RCC 7860 (cell line): Measurements from ENCODE around the gene ITGAE.

ENCODE experiments used
- DNase-seq: peaks from one replicate; pipeline ENCODE4 v3.0.0-alpha.2; 2015; ENCODE audit warnings: low spot score
- FAIRE-seq: peaks from 2 replicates; lab custom pipeline; 2012; peaks lifted over from hg19 to GRCh38; lab: Jason Lieb, UNC

ITGAE gene

GRCh38 chr17:3762922-3763776 lies 37.8 kb downstream of the ITGAE start:
- no peak for FAIRE-seq
- no peak for DNase-seq

- no peak for FAIRE-seq
- no peak for DNase-seq
Observed at GRCh38 chr17:3761918-3762380, 39.0 kb downstream of the ITGAE start.

GRCh38 chr17:3761036-3761917 lies 39.7 kb downstream of the ITGAE start:
- no peak for DNase-seq
- no peak for FAIRE-seq

- DNase-seq (no peak), FAIRE-seq (no peak)
Observed at GRCh38 chr17:3759597-3760216, 41.3 kb downstream of the ITGAE start.

GRCh38 chr17:3755335-3756030 lies 45.5 kb downstream of the ITGAE start:
- FAIRE-seq (no peak), DNase-seq (no peak)

- FAIRE-seq (no peak), DNase-seq (no peak)
Observed at GRCh38 chr17:3754458-3755334, 46.3 kb downstream of the ITGAE start.

GRCh38 chr17:3754066-3754457 lies 46.9 kb downstream of the ITGAE start:
- FAIRE-seq (no peak), DNase-seq (no peak)

- DNase-seq, result no peak
- FAIRE-seq, result no peak
Observed at GRCh38 chr17:3753624-3754023, 47.4 kb downstream of the ITGAE start.

- FAIRE-seq, result no peak
- no peak for DNase-seq
Observed at GRCh38 chr17:3751836-3752235, 49.2 kb downstream of the ITGAE start.

GRCh38 chr17:3750926-3751325 lies 50.1 kb downstream of the ITGAE start:
- FAIRE-seq, result no peak
- no peak for DNase-seq

GRCh38 chr17:3750296-3750695 lies 50.7 kb downstream of the ITGAE start:
- no peak for DNase-seq
- FAIRE-seq, result no peak

GRCh38 chr17:3748576-3748975 lies 52.4 kb downstream of the ITGAE start:
- FAIRE-seq, result no peak
- DNase-seq, result no peak

- DNase-seq (no peak), FAIRE-seq (no peak)
Observed at GRCh38 chr17:3747805-3748204, 53.2 kb downstream of the ITGAE start.

GRCh38 chr17:3745071-3745470 lies 55.9 kb downstream of the ITGAE start:
- no peak for FAIRE-seq

GRCh38 chr17:3744014-3744413 lies 57.0 kb downstream of the ITGAE start:
- DNase-seq, result no peak
- FAIRE-seq, result no peak

More at GRCh38 chr17:3745071-3745470, 55.9 kb downstream of the ITGAE start:
- DNase-seq, result no peak

- FAIRE-seq, result no peak
Observed at GRCh38 chr17:3740611-3741073, 60.3 kb downstream of the ITGAE start.

GRCh38 chr17:3739422-3740124 lies 61.4 kb downstream of the ITGAE start:
- FAIRE-seq (no peak), DNase-seq (no peak)

More at GRCh38 chr17:3740611-3741073, 60.3 kb downstream of the ITGAE start:
- no peak for DNase-seq

GRCh38 chr17:3738562-3739295 lies 62.3 kb downstream of the ITGAE start:
- DNase-seq, result no peak

More at GRCh38 chr17:3738562-3739295, 62.3 kb downstream of the ITGAE start:
- no peak for FAIRE-seq
